Measurements from ENCODE around the gene PPM1H. TPM values are rescaled to one million over a fixed set of nuclear protein-coding genes. Genes with fewer than 3 reads are reported as not detected.
"Not testable (repeated sequence)": the region's sequence is repeated elsewhere in the genome, so short reads cannot be mapped to it uniquely, and the experiment has no call there.

PPM1H gene
- total RNA-seq, 8 experiments from 2014 or later: 0.56 to 13.7 (median 7.0) TPM

GRCh38 chr12:62965242-62965641 lies 30.3 kb upstream of the PPM1H start:
- in situ Hi-C loops (cut with MboI; ENCODE audit: low pct_unique_long_range_greater_than_20kb in 2 of 9, low sequenced_read_pairs in 9 of 9, unreplicated experiment in 9 of 9); H3K27ac ChIP-seq; H3K4me3 ChIP-seq; ATAC-seq (replicated peaks in 6 of 8); H3K4me1 ChIP-seq (replicated peaks in 1 of 2): not testable (repeated sequence)
- whole genome bisulfite sequencing, 10 experiments: 8 to 100% (median 80%) methylated on average over 1 to 10 of the region's 11 CpGs; no CpG with 5 or more reads in 1 of the 10 experiments

DNA sequence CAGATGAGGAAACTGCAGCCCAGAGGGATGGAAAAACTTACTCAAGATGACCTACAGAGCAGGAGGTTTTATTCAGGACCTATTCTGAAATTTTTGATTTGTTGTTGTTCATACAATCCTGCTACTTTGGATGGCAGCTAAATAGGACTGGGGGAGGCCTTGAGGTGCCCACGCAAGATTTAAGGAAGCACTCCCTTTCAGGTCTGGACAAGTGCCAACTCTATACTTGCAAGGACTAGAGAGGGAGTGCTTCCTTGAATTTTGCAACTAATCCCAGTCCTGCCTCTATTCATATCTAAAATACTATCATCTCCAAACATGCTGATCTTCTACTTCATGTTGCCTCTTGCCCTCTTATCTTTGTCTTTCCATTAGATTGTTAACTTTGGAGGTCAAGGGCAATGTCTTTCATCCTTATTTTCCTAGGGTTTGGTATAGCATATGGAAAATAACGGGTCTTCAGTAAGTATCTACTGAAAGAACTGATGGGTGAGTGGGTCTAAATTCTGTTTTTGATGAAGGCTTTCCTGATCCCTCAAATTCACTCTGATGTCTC lies 28.6 kb upstream of the PPM1H start:
- Histone ChIP-seq H3K27ac (no peak overlapping the region), H3K4me1 (replicated peaks in 1 of 2) (no peaks in the 10 kb centered on the region), H3K4me3 (no peak overlapping the region)
- ATAC-seq (replicated peaks in 6 of 8): no peak
- 14 to 100% (median 83%) methylated on average over 1 to 2 of the region's 2 CpGs for WGBS, 10 experiments
- in situ Hi-C loops (cut with MboI; ENCODE audit: low pct_unique_long_range_greater_than_20kb in 2 of 9, low sequenced_read_pairs in 9 of 9, unreplicated experiment in 9 of 9): no loop called here

DNA sequence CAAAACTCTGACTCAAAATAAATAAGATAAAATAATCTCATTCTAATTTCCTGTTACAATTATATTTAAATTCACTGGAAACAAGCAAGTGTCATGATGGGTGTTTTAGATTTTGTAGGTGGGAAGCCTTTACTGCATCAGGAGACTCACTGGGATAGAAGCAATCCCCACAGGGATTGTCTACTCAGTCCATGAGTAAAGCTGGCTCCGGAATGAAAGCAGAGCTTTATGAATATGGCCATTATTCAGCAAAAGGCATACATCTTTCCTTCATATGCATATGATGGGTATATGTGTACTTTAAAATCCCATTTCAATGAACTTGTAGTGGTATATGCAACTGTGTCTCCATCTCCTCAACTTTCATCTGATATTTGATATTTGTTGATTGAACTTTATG lies 25.4 kb upstream of the PPM1H start:
- no peak overlapping the region for H3K4me3 ChIP-seq
- H3K4me1 ChIP-seq (replicated peaks in 1 of 2): peaks cover 0 to 2% of the 10 kb centered on the region in 2 donors
- 0 to 100% (median 78%) methylated on average over 1 of the region's 1 CpG; no CpG with 5 or more reads in 3 of the 10 experiments for WGBS, 10 experiments
- in situ Hi-C loops (cut with MboI; ENCODE audit: low pct_unique_long_range_greater_than_20kb in 2 of 9, low sequenced_read_pairs in 9 of 9, unreplicated experiment in 9 of 9): no loop called here
- H3K27ac ChIP-seq: no peak overlapping the region
- ATAC-seq (replicated peaks in 6 of 8): peak in 2 of 8 experiments; percentile 36 to 54

DNA sequence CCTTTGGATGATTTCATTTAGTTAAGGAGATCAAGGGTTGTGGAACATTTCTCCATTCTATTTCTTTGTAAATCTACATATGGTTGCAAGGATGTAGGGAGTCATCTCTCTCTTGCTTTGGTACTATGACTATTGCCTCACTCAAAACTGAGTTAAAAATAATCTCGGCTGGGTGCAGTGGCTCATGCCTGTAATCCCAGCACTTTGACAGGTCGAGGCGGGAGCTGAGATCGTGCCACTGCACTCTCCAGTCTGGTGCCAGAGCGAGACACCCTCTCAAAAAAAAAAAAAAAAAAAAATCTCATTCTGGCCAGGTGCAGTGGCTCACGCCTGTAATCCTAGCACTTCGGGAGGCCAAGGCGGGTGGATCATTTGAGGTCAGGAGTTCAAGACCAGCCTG lies 24.8 kb upstream of the PPM1H start:
- WGBS, 10 experiments: 20 to 100% (median 55%) methylated on average over 1 to 7 of the region's 8 CpGs; no CpG with 5 or more reads in 3 of the 10 experiments
- in situ Hi-C loops (cut with MboI; ENCODE audit: low pct_unique_long_range_greater_than_20kb in 2 of 9, low sequenced_read_pairs in 9 of 9, unreplicated experiment in 9 of 9): no loop called here

GRCh38 chr12:62957233-62957953 lies 22.4 kb upstream of the PPM1H start:
- in situ Hi-C loops (cut with MboI; ENCODE audit: low pct_unique_long_range_greater_than_20kb in 2 of 9, low sequenced_read_pairs in 9 of 9, unreplicated experiment in 9 of 9): no loop called here
- WGBS, 10 experiments: 17 to 78% (median 61%) methylated on average over 1 to 2 of the region's 2 CpGs; no CpG with 5 or more reads in 1 of the 10 experiments
- peaks cover 0 to 2% of the 10 kb centered on the region in 2 donors for H3K4me1 ChIP-seq (replicated peaks in 1 of 2)
- ATAC-seq (replicated peaks in 6 of 8): no peak
- no peak overlapping the region for H3K4me3 ChIP-seq
- no peak overlapping the region for H3K27ac ChIP-seq

More for the DNA sequence above, 24.8 kb upstream of the PPM1H start:
- no peak for ATAC-seq (replicated peaks in 6 of 8)
- Histone ChIP-seq H3K4me3 (no peak overlapping the region), H3K27ac (no peak overlapping the region), H3K4me1 (replicated peaks in 1 of 2) (peaks cover 0 to 2% of the 10 kb centered on the region in 2 donors)

DNA sequence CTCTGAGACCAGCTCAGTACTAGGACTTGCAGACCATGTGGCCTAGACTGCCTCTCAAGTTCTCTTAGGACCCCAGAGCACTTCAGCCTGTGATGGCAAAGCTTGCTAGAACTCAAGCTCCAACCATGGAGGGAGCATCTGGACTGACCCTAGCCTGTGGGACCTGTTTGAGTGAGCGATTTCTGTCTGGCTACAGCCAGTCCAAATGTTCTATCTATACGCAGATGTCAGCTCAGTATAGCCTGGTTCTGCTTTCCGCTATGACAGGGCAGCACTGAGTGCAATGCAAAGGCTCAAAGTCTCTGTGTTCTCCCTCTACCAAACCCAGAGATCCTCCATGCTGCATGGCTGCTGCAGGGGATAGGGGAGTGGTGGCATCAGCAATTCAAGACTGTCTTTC lies 20.7 kb upstream of the PPM1H start:
- 73 to 100% (median 100%) methylated on average over 1 to 3 of the region's 3 CpGs; no CpG with 5 or more reads in 4 of the 10 experiments for WGBS, 10 experiments
- Histone ChIP-seq H3K4me1 (replicated peaks in 1 of 2) (peaks cover 0 to 2% of the 10 kb centered on the region in 2 donors), H3K27ac (no peak overlapping the region), H3K4me3 (no peak overlapping the region)
- ATAC-seq (replicated peaks in 6 of 8): no peak
- in situ Hi-C loops (cut with MboI; ENCODE audit: low pct_unique_long_range_greater_than_20kb in 2 of 9, low sequenced_read_pairs in 9 of 9, unreplicated experiment in 9 of 9): no loop called here

DNA sequence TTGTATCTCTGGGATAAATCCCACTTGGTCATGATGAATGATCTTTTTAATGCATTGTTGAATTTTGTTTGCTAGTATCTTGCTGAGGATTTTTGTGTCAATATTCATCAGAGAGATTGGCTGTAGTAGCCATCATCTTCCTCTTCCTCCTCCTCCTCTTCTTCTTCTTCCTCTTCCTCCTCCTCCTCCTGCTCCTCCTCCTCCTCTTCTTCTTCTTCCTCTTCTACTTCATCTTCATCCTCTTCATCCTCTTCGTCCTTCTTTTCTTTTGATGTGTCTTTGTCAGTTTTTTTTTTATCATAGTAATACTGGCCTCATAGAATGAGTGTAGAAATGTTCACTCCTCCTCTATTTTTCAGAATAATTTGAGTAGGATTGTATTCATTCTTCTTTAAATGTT lies 15.4 kb upstream of the PPM1H start:
- Histone ChIP-seq H3K27ac (no peak overlapping the region), H3K4me1 (replicated peaks in 1 of 2) (no peaks in the 10 kb centered on the region), H3K4me3 (no peak overlapping the region)
- WGBS, 10 experiments: 0 to 100% (median 62%) methylated on average over 1 of the region's 1 CpG; no CpG with 5 or more reads in 3 of the 10 experiments
- in situ Hi-C loops (cut with MboI; ENCODE audit: low pct_unique_long_range_greater_than_20kb in 2 of 9, low sequenced_read_pairs in 9 of 9, unreplicated experiment in 9 of 9): no loop called here
- no peak for ATAC-seq (replicated peaks in 6 of 8)

DNA sequence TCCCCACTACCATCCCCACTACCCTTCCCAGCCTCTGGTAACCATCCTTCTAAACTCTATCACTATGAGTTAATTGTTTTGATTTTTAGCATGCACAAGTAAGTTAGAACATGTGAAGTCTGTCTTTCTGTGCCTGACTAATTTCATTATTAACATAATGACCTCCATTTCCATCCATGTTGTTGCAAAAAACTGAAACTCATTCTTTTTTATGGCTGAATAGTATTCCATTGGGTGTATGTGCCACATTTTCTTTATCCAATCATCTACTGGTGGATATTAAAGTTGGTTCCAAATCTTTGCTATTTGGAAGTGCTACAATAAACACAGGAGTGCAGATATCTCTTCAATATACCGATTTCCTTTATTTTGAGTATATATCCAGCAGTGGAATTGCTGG lies 13.2 kb upstream of the PPM1H start:
- WGBS, 10 experiments: 0 to 100% (median 79%) methylated on average over 1 of the region's 1 CpG; no CpG with 5 or more reads in 2 of the 10 experiments
- Histone ChIP-seq H3K27ac (no peak overlapping the region), H3K4me1 (replicated peaks in 1 of 2) (no peaks in the 10 kb centered on the region), H3K4me3 (no peak overlapping the region)
- ATAC-seq (replicated peaks in 6 of 8): no peak
- in situ Hi-C loops (cut with MboI; ENCODE audit: low pct_unique_long_range_greater_than_20kb in 2 of 9, low sequenced_read_pairs in 9 of 9, unreplicated experiment in 9 of 9): no loop called here

DNA sequence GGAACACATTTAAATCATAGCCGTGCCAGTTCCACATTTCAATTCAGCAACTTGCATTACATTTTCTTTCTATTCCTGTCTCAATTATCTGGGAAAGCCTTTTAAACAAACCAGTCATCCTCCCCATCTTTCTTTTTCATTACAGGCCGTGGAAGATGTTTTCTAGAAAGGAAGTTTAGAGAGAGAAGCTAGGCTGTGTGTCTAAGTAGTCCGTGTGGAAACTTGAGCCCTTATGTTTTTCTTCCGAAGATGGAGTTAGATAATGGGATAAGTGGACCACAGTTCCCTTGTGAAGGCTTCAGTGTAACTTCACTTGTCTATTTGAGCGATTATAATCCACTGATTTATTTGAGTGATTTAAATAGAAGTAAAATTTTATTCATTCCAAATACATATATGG lies 12.4 kb upstream of the PPM1H start:
- Histone ChIP-seq H3K4me3 (no peak overlapping the region), H3K27ac (no peak overlapping the region), H3K4me1 (replicated peaks in 1 of 2) (no peaks in the 10 kb centered on the region)
- in situ Hi-C loops (cut with MboI; ENCODE audit: low pct_unique_long_range_greater_than_20kb in 2 of 9, low sequenced_read_pairs in 9 of 9, unreplicated experiment in 9 of 9): no loop called here
- ATAC-seq (replicated peaks in 6 of 8): no peak
- 30 to 94% (median 66%) methylated on average over 1 to 5 of the region's 5 CpGs; no CpG with 5 or more reads in 2 of the 10 experiments for WGBS, 10 experiments

GRCh38 chr12:62943779-62944395 lies 8.9 kb upstream of the PPM1H start:
- WGBS, 10 experiments: 26 to 100% (median 89%) methylated on average over 1 to 3 of the region's 3 CpGs; no CpG with 5 or more reads in 1 of the 10 experiments
- in situ Hi-C loops (cut with MboI; ENCODE audit: low pct_unique_long_range_greater_than_20kb in 2 of 9, low sequenced_read_pairs in 9 of 9, unreplicated experiment in 9 of 9): no loop called here
- ATAC-seq (replicated peaks in 6 of 8): no peak
- H3K4me1 ChIP-seq (replicated peaks in 1 of 2): no peaks in the 10 kb centered on the region
- no peak overlapping the region for H3K4me3 ChIP-seq
- H3K27ac ChIP-seq: no peak overlapping the region

DNA sequence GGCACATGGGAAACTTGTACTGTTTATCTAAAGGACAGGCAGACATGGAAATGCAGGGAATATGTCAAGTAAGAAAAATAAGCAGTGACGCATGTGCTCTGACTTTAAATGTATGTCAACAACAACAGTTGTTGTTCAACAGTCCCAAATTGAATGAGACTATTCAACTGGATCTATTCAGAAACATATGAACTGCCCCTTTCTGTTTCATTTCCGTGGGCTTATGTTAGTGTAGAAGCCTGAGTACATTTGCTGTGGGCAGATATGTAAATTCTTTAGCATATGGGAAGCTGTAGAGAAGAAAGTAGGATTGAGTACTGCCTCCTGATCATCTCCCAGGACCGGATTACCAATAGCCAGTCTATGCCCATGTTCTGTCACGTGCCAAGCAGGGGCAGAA lies 7.4 kb upstream of the PPM1H start:
- H3K4me1 ChIP-seq (replicated peaks in 1 of 2); in situ Hi-C loops (cut with MboI; ENCODE audit: low pct_unique_long_range_greater_than_20kb in 2 of 9, low sequenced_read_pairs in 9 of 9, unreplicated experiment in 9 of 9); ATAC-seq (replicated peaks in 6 of 8); H3K4me3 ChIP-seq; H3K27ac ChIP-seq: not testable (repeated sequence)
- 17 to 100% (median 70%) methylated on average over 1 to 3 of the region's 4 CpGs; no CpG with 5 or more reads in 3 of the 10 experiments for whole genome bisulfite sequencing, 10 experiments

GRCh38 chr12:62934239-62934798 lies 631 bp downstream of the PPM1H start:
- H3K4me1 ChIP-seq (replicated peaks in 1 of 2): no peaks in the 10 kb centered on the region

More at GRCh38 chr12:62934239-62934798, 631 bp downstream of the PPM1H start:
- peak overlapping the region; percentile 47 to 63 for H3K27ac ChIP-seq
- peak overlapping the region; percentile 54 to 87 (median 71) for H3K4me3 ChIP-seq
- in situ Hi-C loops (cut with MboI; ENCODE audit: low pct_unique_long_range_greater_than_20kb in 2 of 9, low sequenced_read_pairs in 9 of 9, unreplicated experiment in 9 of 9): no loop called here
- 0% methylated on average over 3 to 5 of the region's 48 CpGs; no CpG with 5 or more reads in 7 of the 10 experiments for WGBS, 10 experiments
- ATAC-seq (replicated peaks in 6 of 8): peak; percentile 45 to 73 (median 52)

Measured in motor neuron (in vitro differentiated cells).